Measurements from ENCODE around the gene CSHL1. TPM values are rescaled to one million over a fixed set of nuclear protein-coding genes. Genes with fewer than 3 reads are reported as not detected.
"Not testable (repeated sequence)": the region's sequence is repeated elsewhere in the genome, so short reads cannot be mapped to it uniquely, and the experiment has no call there.

Gene CSHL1
- total RNA-seq, 4 donors from 2014 or later: not detected

DNA sequence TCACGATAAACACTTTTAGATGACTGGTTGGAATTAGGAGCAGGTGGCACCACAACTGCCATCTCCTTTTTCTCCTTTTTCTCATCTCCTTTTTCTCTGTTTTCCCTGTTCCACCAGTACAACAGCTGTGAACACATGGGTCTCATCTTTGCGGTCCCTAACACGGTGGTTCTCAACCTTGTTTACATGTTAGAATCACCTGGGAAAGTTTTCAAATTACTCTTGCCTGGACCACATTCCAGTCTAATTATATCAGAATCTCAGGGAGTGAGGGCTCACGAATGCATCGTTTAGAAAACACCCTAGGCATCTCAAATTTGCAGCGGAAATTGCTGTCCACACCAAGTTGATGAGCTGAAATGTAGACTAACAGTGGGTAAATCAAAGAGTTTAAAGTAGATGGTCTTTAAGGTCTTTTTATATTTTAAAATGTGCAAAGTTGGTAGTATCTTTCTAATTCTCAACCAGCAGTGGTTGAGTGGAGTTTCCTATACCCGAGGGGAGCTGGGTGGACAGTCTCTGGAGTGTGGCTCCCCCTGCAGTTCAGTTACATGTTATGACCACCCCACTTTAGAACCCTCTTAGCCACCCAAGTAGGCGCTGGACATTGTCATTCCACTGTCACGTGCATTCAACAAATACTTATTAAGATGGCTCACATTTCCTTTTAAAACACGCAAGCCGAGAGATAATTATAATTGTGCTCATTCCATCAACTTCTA, 18.6 kb downstream of the CSHL1 start:
- 69 to 74% methylated on average over 11 of the region's 11 CpGs for WGBS, 2 donors
- H3K4me1 ChIP-seq; H3K27ac ChIP-seq; H3K4me3 ChIP-seq (replicated peaks in 1 of 3); H3K27me3 ChIP-seq; H3K9me3 ChIP-seq; intact Hi-C loops (cut with DNase I); H3K36me3 ChIP-seq; DNase-seq: not testable (repeated sequence)

- DNase-seq; H3K4me3 ChIP-seq (replicated peaks in 1 of 3); H3K27ac ChIP-seq; H3K36me3 ChIP-seq; H3K27me3 ChIP-seq; intact Hi-C loops (cut with DNase I); H3K9me3 ChIP-seq; H3K4me1 ChIP-seq: not testable (repeated sequence)
- WGBS, 2 donors: 27 to 34% methylated on average over 13 of the region's 13 CpGs
- TF ChIP-seq, protein P1, sequence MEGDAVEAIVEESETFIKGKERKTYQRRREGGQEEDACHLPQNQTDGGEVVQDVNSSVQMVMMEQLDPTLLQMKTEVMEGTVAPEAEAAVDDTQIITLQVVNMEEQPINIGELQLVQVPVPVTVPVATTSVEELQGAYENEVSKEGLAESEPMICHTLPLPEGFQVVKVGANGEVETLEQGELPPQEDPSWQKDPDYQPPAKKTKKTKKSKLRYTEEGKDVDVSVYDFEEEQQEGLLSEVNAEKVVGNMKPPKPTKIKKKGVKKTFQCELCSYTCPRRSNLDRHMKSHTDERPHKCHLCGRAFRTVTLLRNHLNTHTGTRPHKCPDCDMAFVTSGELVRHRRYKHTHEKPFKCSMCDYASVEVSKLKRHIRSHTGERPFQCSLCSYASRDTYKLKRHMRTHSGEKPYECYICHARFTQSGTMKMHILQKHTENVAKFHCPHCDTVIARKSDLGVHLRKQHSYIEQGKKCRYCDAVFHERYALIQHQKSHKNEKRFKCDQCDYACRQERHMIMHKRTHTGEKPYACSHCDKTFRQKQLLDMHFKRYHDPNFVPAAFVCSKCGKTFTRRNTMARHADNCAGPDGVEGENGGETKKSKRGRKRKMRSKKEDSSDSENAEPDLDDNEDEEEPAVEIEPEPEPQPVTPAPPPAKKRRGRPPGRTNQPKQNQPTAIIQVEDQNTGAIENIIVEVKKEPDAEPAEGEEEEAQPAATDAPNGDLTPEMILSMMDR (IDR thresholded peaks at IDR 0.05): peak in 4 of 6 experiments; percentile 18 to 39 (median 28)
Measured at GRCh38 chr17:63889026-63889848, 21.8 kb downstream of the CSHL1 start.

DNA sequence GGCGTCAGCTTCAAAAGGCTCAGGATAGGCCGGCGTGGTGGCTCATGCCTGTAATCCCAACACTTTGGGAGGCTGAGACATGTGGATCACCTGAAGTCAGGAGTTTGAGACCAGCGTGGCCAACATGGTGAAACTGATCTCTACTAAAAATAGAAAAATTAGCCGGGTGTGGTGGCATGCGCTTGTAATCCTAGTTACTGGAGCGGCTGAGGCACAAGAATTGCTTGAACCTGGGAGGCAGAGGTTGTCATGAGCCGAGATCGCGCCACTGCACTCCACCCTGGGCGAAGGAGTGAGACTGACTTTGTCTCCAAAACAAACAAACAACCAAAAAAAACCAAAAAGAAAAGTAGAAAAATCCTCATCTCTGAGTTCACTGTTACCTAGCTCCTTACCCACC, 25.9 kb downstream of the CSHL1 start:
- DNase-seq; H3K27ac ChIP-seq; H3K4me1 ChIP-seq; H3K4me3 ChIP-seq (replicated peaks in 1 of 3); H3K36me3 ChIP-seq; H3K27me3 ChIP-seq; intact Hi-C loops (cut with DNase I); H3K9me3 ChIP-seq: not testable (repeated sequence)
- WGBS, 2 donors: 90 to 93% methylated on average over 8 of the region's 11 CpGs

GRCh38 chr17:63882626-63883126, 28.4 kb downstream of the CSHL1 start:
- DNase-seq; H3K27me3 ChIP-seq; H3K9me3 ChIP-seq; intact Hi-C loops (cut with DNase I); H3K4me1 ChIP-seq; H3K4me3 ChIP-seq (replicated peaks in 1 of 3); H3K36me3 ChIP-seq; H3K27ac ChIP-seq: not testable (repeated sequence)
- 75 to 86% methylated on average over 9 of the region's 9 CpGs for WGBS, 2 donors

DNA sequence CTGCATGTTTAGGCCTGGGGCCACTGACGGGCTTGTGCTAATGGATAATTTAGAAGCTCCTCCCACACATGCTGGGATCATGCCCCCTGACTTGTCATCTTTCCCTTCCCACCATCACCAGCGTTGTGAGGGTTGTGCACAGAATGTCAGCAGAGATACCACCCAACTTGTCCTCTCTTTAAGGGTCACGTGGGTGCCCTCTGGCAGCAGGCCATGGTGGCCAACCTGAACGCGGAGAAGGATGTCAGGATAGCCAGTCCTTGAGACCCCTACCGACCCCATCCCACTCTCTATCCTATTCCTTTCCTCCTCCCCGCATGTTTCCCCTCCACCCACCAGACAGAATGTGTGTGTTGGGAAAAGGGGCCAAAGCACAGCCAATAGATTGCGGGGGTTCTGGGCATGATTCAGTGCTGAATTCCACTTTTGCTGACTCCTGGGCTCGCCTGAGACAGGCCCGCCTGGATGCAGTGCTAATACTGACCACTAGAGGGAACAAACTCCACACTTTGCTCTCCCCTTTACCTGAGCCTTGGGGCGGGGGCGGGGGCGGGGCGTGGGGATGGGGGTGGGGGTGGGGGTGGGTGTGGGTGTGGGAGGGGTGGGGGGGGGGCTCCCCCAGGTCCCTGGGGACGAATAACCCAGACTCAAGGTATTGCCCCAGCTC, 29.0 kb downstream of the CSHL1 start, which contains the start of gene GH2:
GH2 (minus strand) TSS at position 10 of the 667 bp plus-strand sequence. CDS start 143 bp downstream, outside the sequence.
- peak; percentile 45 to 53 for DNase-seq
- Histone ChIP-seq H3K27ac (no peak within 1 kb of the TSS), H3K36me3 (no peaks in the 10 kb centered on the region), H3K9me3 (no peaks in the 10 kb centered on the region), H3K4me1 (no peaks in the 10 kb centered on the region), H3K27me3 (no peaks in the 10 kb centered on the region), H3K4me3 (replicated peaks in 1 of 3) (no peak within 1 kb of the TSS)
- TF ChIP-seq, protein P1 (IDR thresholded peaks at IDR 0.05): peak; percentile 31 to 65 (median 38)
- no peak for TF ChIP-seq POLR2A (IDR thresholded peaks at IDR 0.05)
- intact Hi-C loops (cut with DNase I): no loop called here
- WGBS, 2 donors: 44 to 59% methylated on average over 10 of the region's 15 CpGs

DNA sequence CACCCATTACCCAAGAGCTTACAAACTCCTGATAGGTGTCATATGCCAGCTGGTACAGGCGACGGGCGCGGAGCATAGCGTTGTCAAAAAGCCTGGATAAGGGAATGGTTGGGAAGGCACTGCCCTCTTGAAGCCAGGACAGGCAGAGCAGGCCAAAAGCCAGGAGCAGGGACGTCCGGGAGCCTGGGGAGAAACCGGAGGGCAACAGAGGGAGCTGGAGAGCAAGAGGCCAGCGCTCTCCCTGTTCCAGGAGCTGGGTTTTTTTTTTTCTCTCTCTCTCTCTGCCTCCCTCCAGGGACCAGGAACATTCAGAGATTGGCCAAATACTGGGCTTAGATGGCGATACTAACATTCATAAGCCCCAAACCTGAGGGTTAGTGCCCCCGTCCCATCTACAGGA, 29.7 kb downstream of the CSHL1 start:
- H3K4me3 ChIP-seq (replicated peaks in 1 of 3); H3K27ac ChIP-seq; H3K36me3 ChIP-seq; H3K4me1 ChIP-seq; H3K9me3 ChIP-seq; intact Hi-C loops (cut with DNase I); H3K27me3 ChIP-seq; DNase-seq: not testable (repeated sequence)
- 62 to 66% methylated on average over 11 of the region's 11 CpGs for WGBS, 2 donors

Measured in thyroid gland (tissue), 4 donors.